ENCODE measurements around the gene SLC22A31. TPM values are rescaled to one million over a fixed set of nuclear protein-coding genes. Genes with fewer than 3 reads are reported as not detected.
A peak's percentile ranks its signal among the peaks of the same experiment; 100 is the strongest.
"Not testable (repeated sequence)": the region's sequence is repeated elsewhere in the genome, so short reads cannot be mapped to it uniquely, and the experiment has no call there.

The SLC22A31 gene
- 1.3 TPM for polyA plus RNA-seq (2013, experiment 1 of 2)
- 2.4 TPM for polyA plus RNA-seq (2013, experiment 2 of 2)

GRCh38 chr16:89200124-89200849 lies at the start of gene SLC22A31:
Gene SLC22A31 (minus strand): TSS chr16:89200537. CDS start chr16:89200501, 36 bp downstream.
- WGBS = 25% methylated on average over 28 of the region's 28 CpGs
- H3K4me1 ChIP-seq (ENCODE audit: insufficient read depth, low read length) = peaks cover 3% of the 10 kb centered on the region; the same call in 1 of the 2 replicates
- peaks cover 60% of the 10 kb centered on the region for H3K27me3 ChIP-seq (ENCODE audit: insufficient read depth, low read length)
- H3K36me3 ChIP-seq (ENCODE audit: insufficient read depth, low read length) = no peaks in the 10 kb centered on the region
- peak within 1 kb of the TSS; percentile 68 for H3K4me3 ChIP-seq (ENCODE audit: low read length)
- no peak within 1 kb of the TSS for H3K27ac ChIP-seq (ENCODE audit: low read depth, low read length)
- peak within 1 kb of the TSS; percentile 41; the same call in 1 of the 2 replicates for H3K9ac ChIP-seq (ENCODE audit: low read depth, low read length)
- H3K9me3 ChIP-seq (ENCODE audit: insufficient read depth, low read depth, low read length) = no peaks in the 10 kb centered on the region; the same call in 1 of the 2 replicates

GRCh38 chr16:89248196-89248982 lies 48.1 kb upstream of the SLC22A31 start:
- Histone ChIP-seq H3K27me3 (ENCODE audit: insufficient read depth, low read length) (peaks cover 20% of the 10 kb centered on the region), H3K4me1 (ENCODE audit: insufficient read depth, low read length) (no peaks in the 10 kb centered on the region), H3K4me3 (ENCODE audit: low read length) (peak overlapping the region; percentile 59), H3K9me3 (ENCODE audit: insufficient read depth, low read depth, low read length) (no peaks in the 10 kb centered on the region), H3K36me3 (ENCODE audit: insufficient read depth, low read length) (no peaks in the 10 kb centered on the region), H3K27ac (ENCODE audit: low read depth, low read length) (no peak overlapping the region), H3K9ac (ENCODE audit: low read depth, low read length) (no peak overlapping the region)
- 71% methylated on average over 69 of the region's 69 CpGs for WGBS

GRCh38 chr16:89247734-89248075 lies 47.4 kb upstream of the SLC22A31 start:
- H3K9me3 ChIP-seq (ENCODE audit: insufficient read depth, low read depth, low read length); H3K9ac ChIP-seq (ENCODE audit: low read depth, low read length); H3K36me3 ChIP-seq (ENCODE audit: insufficient read depth, low read length); H3K27ac ChIP-seq (ENCODE audit: low read depth, low read length); H3K4me1 ChIP-seq (ENCODE audit: insufficient read depth, low read length): not testable (repeated sequence)
- peaks cover 20% of the 10 kb centered on the region for H3K27me3 ChIP-seq (ENCODE audit: insufficient read depth, low read length)
- peak overlapping the region; percentile 59 for H3K4me3 ChIP-seq (ENCODE audit: low read length)
- WGBS = under 1% methylated on average over 45 of the region's 45 CpGs

GRCh38 chr16:89246903-89247733 lies 46.8 kb upstream of the SLC22A31 start:
- H3K36me3 ChIP-seq (ENCODE audit: insufficient read depth, low read length) = no peaks in the 10 kb centered on the region
- no peaks in the 10 kb centered on the region for H3K9me3 ChIP-seq (ENCODE audit: insufficient read depth, low read depth, low read length)
- H3K27ac ChIP-seq (ENCODE audit: low read depth, low read length) = no peak overlapping the region
- H3K4me1 ChIP-seq (ENCODE audit: insufficient read depth, low read length) = no peaks in the 10 kb centered on the region
- peaks cover 20% of the 10 kb centered on the region for H3K27me3 ChIP-seq (ENCODE audit: insufficient read depth, low read length)
- H3K9ac ChIP-seq (ENCODE audit: low read depth, low read length) = peak overlapping the region; percentile 74
- peak overlapping the region; percentile 59 for H3K4me3 ChIP-seq (ENCODE audit: low read length)
- 4% methylated on average over 78 of the region's 78 CpGs for WGBS

- Histone ChIP-seq H3K4me1 (ENCODE audit: insufficient read depth, low read length) (no peaks in the 10 kb centered on the region; the same call in 1 of the 2 replicates), H3K27ac (ENCODE audit: low read depth, low read length) (no peak overlapping the region), H3K4me3 (ENCODE audit: low read length) (peak overlapping the region; percentile 58), H3K36me3 (ENCODE audit: insufficient read depth, low read length) (no peaks in the 10 kb centered on the region), H3K27me3 (ENCODE audit: insufficient read depth, low read length) (peaks cover 20% of the 10 kb centered on the region), H3K9me3 (ENCODE audit: insufficient read depth, low read depth, low read length) (no peaks in the 10 kb centered on the region), H3K9ac (ENCODE audit: low read depth, low read length) (peak overlapping the region; percentile 74)
- WGBS = 81% methylated on average over 13 of the region's 13 CpGs
Measured at GRCh38 chr16:89246383-89246902, 46.1 kb upstream of the SLC22A31 start.

- no peaks in the 10 kb centered on the region for H3K36me3 ChIP-seq (ENCODE audit: insufficient read depth, low read length)
- H3K9me3 ChIP-seq (ENCODE audit: insufficient read depth, low read depth, low read length) = no peaks in the 10 kb centered on the region
- WGBS = 77% methylated on average over 12 of the region's 12 CpGs
- H3K27me3 ChIP-seq (ENCODE audit: insufficient read depth, low read length) = peaks cover 20% of the 10 kb centered on the region
- H3K4me3 ChIP-seq (ENCODE audit: low read length) = no peak overlapping the region
- H3K27ac ChIP-seq (ENCODE audit: low read depth, low read length) = no peak overlapping the region
- H3K9ac ChIP-seq (ENCODE audit: low read depth, low read length) = no peak overlapping the region
- H3K4me1 ChIP-seq (ENCODE audit: insufficient read depth, low read length) = no peaks in the 10 kb centered on the region; the same call in 1 of the 2 replicates
Measured at GRCh38 chr16:89244754-89245153, 44.4 kb upstream of the SLC22A31 start.

- WGBS = 88% methylated on average over 13 of the region's 13 CpGs
- not testable (repeated sequence) for H3K9ac ChIP-seq (ENCODE audit: low read depth, low read length); H3K27ac ChIP-seq (ENCODE audit: low read depth, low read length); H3K4me3 ChIP-seq (ENCODE audit: low read length); H3K9me3 ChIP-seq (ENCODE audit: insufficient read depth, low read depth, low read length); H3K4me1 ChIP-seq (ENCODE audit: insufficient read depth, low read length); H3K36me3 ChIP-seq (ENCODE audit: insufficient read depth, low read length)
- H3K27me3 ChIP-seq (ENCODE audit: insufficient read depth, low read length) = peaks cover 20% of the 10 kb centered on the region
Measured at GRCh38 chr16:89244264-89244663, 43.9 kb upstream of the SLC22A31 start.

- H3K9me3 ChIP-seq (ENCODE audit: insufficient read depth, low read depth, low read length) = no peaks in the 10 kb centered on the region
- peaks cover 19% of the 10 kb centered on the region for H3K27me3 ChIP-seq (ENCODE audit: insufficient read depth, low read length)
- no peak overlapping the region for H3K9ac ChIP-seq (ENCODE audit: low read depth, low read length)
- no peaks in the 10 kb centered on the region; the same call in 1 of the 2 replicates for H3K4me1 ChIP-seq (ENCODE audit: insufficient read depth, low read length)
- no peaks in the 10 kb centered on the region for H3K36me3 ChIP-seq (ENCODE audit: insufficient read depth, low read length)
- H3K27ac ChIP-seq (ENCODE audit: low read depth, low read length) = no peak overlapping the region
- WGBS = 92% methylated on average over 5 of the region's 5 CpGs
- no peak overlapping the region for H3K4me3 ChIP-seq (ENCODE audit: low read length)
Measured at GRCh38 chr16:89243664-89244063, 43.3 kb upstream of the SLC22A31 start.

- 78% methylated on average over 12 of the region's 12 CpGs for WGBS
Measured at GRCh38 chr16:89242795-89243200, 42.5 kb upstream of the SLC22A31 start.

GRCh38 chr16:89241187-89242007 lies 41.1 kb upstream of the SLC22A31 start:
- Histone ChIP-seq H3K27me3 (ENCODE audit: insufficient read depth, low read length) (peaks cover 3% of the 10 kb centered on the region), H3K4me1 (ENCODE audit: insufficient read depth, low read length) (no peaks in the 10 kb centered on the region; the same call in 1 of the 2 replicates), H3K9me3 (ENCODE audit: insufficient read depth, low read depth, low read length) (no peaks in the 10 kb centered on the region), H3K4me3 (ENCODE audit: low read length) (peak overlapping the region; percentile 98), H3K9ac (ENCODE audit: low read depth, low read length) (peak overlapping the region; percentile 93), H3K27ac (ENCODE audit: low read depth, low read length) (peak overlapping the region; percentile 88), H3K36me3 (ENCODE audit: insufficient read depth, low read length) (no peaks in the 10 kb centered on the region)
- 7% methylated on average over 38 of the region's 39 CpGs for WGBS

More at GRCh38 chr16:89242795-89243200, 42.5 kb upstream of the SLC22A31 start:
- Histone ChIP-seq H3K9me3 (ENCODE audit: insufficient read depth, low read depth, low read length) (no peaks in the 10 kb centered on the region), H3K4me1 (ENCODE audit: insufficient read depth, low read length) (no peaks in the 10 kb centered on the region; the same call in 1 of the 2 replicates), H3K4me3 (ENCODE audit: low read length) (no peak overlapping the region), H3K9ac (ENCODE audit: low read depth, low read length) (no peak overlapping the region), H3K36me3 (ENCODE audit: insufficient read depth, low read length) (no peaks in the 10 kb centered on the region), H3K27ac (ENCODE audit: low read depth, low read length) (no peak overlapping the region), H3K27me3 (ENCODE audit: insufficient read depth, low read length) (peaks cover 10% of the 10 kb centered on the region)

Measured in HUES64 (cell line).